ENCODE results near the gene TGM4. TPM values are rescaled to one million over a fixed set of nuclear protein-coding genes. Genes with fewer than 3 reads are reported as not detected.

Gene TGM4
- total and polyA plus RNA-seq, 9 of the 15 experiments (the other 6 are each of a cell fraction or from before 2014, with no cell fraction given) = not detected

GRCh38 chr3:44931791-44932190 lies 57.4 kb downstream of the TGM4 start:
- Histone ChIP-seq H3K9ac (ENCODE audit: insufficient read depth in 1 of 2, low read depth in 2 of 2, low read length in 2 of 2) (no peak overlapping the region), H3K27me3 (ENCODE audit: control insufficient read depth in 2 of 2, insufficient read depth in 2 of 2, low read length in 2 of 2) (no peaks in the 10 kb centered on the region), H2AFZ (ENCODE audit: low read depth, low read length) (no peak overlapping the region), H3K9me3 (replicated peaks; ENCODE audit: control insufficient read depth, insufficient read depth, low read depth, low read length) (no peaks in the 10 kb centered on the region), H3K27ac (ENCODE audit: extremely low read depth, low read depth, low read length) (no peak overlapping the region), H3K9me1 (ENCODE audit: control insufficient read depth, insufficient read depth, low read length) (peaks cover 3% of the 10 kb centered on the region), H3K4me2 (ENCODE audit: insufficient read depth, low read length) (no peak overlapping the region), H4K20me1 (replicated peaks; ENCODE audit: control insufficient read depth, insufficient read depth, low read length) (no peaks in the 10 kb centered on the region), H3K4me3 (no peak overlapping the region), H3K36me3 (ENCODE audit: control insufficient read depth, insufficient read depth, low read length) (peaks cover 56% of the 10 kb centered on the region), H3K79me2 (ENCODE audit: control insufficient read depth, insufficient read depth, low read length) (no peaks in the 10 kb centered on the region), H3K4me1 (replicated peaks in 1 of 2; ENCODE audit: control insufficient read depth in 2 of 2, insufficient read depth in 2 of 2, low read length in 2 of 2) (peaks cover 8 to 10% of the 10 kb centered on the region in 2 experiments; a peak in 4 of 5 replicates)
- no TSS peak for BruUV-seq (replicated peaks)
- ATAC-seq (no peak), FAIRE-seq (no peak), DNase-seq (ENCODE audit: extremely low read depth in 1 of 4, low spot score in 3 of 4) (no peak)
- intact Hi-C loops (cut with micrococcal nuclease) = no loop called here
- CTCF ChIA-PET (ENCODE audit: low intra/inter-chr PET ratio) = no interaction called here
- 68% methylated on average over 2 of the region's 2 CpGs for WGBS (ENCODE audit: insufficient coverage, low coverage, missing lambda C conversion rate)
- in situ Hi-C loops (cut with MboI) = no loop called here
- POLR2A ChIA-PET = interaction anchor here (0.6 to 1.2 kb wide), 3 partner anchors 11 to 44 kb away, joined by 3 to 4 read pairs (median 4); no protein-coding TSS in a partner anchor
- TF ChIP-seq, protein P1, sequence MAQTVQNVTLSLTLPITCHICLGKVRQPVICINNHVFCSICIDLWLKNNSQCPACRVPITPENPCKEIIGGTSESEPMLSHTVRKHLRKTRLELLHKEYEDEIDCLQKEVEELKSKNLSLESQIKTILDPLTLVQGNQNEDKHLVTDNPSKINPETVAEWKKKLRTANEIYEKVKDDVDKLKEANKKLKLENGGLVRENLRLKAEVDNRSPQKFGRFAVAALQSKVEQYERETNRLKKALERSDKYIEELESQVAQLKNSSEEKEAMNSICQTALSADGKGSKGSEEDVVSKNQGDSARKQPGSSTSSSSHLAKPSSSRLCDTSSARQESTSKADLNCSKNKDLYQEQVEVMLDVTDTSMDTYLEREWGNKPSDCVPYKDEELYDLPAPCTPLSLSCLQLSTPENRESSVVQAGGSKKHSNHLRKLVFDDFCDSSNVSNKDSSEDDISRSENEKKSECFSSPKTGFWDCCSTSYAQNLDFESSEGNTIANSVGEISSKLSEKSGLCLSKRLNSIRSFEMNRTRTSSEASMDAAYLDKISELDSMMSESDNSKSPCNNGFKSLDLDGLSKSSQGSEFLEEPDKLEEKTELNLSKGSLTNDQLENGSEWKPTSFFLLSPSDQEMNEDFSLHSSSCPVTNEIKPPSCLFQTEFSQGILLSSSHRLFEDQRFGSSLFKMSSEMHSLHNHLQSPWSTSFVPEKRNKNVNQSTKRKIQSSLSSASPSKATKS (CRISPR knock-in tag; IDR thresholded peaks at IDR 0.05) = no peak
- TF ChIP-seq GTF2F1 (IDR thresholded peaks at IDR 0.05; ENCODE audit: low read depth, low read length) = no peak
- no peak for TF ChIP-seq MAFG (tag; conservative IDR thresholded peaks at IDR 0.05)
- no peak for TF ChIP-seq NFRKB (IDR thresholded peaks at IDR 0.05; ENCODE audit: low read depth)
- TF ChIP-seq ZNF134 (CRISPR knock-in tag; conservative IDR thresholded peaks at IDR 0.05) = no peak
- no peak for TF ChIP-seq NCOA2 (IDR thresholded peaks at IDR 0.05; ENCODE audit: partially characterized antibody in 2 of 2)
